RWPE1 (cell line): Measurements from ENCODE around the gene CXCR2.

ENCODE experiments used
- CTCF ChIA-PET: fragments of 350-600 bp; sonication (Branson Sonifier 250); formaldehyde crosslinking; extraction: SDS; loops from one replicate; lab custom pipeline; 2021; lab: Yijun Ruan, JAX
- POLR2A ChIA-PET: fragments of 400-600 bp; formaldehyde crosslinking; extraction: SDS; loops from one replicate; lab custom pipeline; 2020; ENCODE audit warnings: antibody characterized with exemption; ENCODE audit not compliant: low non-redundant PET; lab: Yijun Ruan, JAX
- DNase-seq: peaks from one replicate; pipeline ENCODE4 v3.0.0; 2012; ENCODE audit warnings: low spot score
- H3K27ac ChIP-seq: fragments of 450-650 bp; 2 replicates; pipeline ENCODE4 v1.5.1; 2017
- TF ChIP-seq, protein P1 (sequence below): fragments of 450-650 bp; conservative IDR thresholded peaks from 2 replicates; pipeline ENCODE4 v1.5.1; 2017; ENCODE audit warnings: low read depth, mild to moderate bottlenecking

CXCR2 gene

DNA sequence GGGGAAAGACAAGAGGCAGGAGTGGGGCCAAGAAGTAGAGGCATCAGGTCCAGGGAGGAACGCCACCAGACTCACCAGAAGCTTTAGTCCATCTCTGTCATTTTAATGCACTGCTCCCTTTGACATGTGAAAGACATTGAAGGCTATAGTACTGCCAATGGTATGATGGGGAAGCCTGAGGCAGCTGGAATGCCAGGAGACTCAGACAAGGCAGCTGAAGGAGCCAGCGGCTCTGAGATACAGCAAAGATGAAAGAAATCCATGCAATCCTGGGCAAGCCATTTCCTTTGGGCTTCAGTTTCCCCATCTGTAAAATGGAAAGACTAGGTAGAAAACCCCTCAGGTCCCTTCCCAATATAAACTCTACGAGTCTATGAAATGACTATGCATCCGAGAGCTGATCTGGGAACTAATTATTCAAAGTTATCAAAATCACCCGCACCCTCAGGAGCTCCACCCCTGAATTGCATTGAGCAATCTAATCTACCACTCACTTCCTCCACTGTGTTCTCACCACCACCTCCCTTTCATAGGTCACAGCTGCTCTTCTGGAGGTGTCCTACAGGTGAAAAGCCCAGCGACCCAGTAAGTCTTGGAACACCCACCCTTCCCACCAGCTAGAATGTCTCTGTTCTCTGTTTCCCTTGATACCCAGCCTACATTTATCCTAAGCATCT, 3.1 kb downstream of the CXCR2 start:
- TF ChIP-seq, protein P1, sequence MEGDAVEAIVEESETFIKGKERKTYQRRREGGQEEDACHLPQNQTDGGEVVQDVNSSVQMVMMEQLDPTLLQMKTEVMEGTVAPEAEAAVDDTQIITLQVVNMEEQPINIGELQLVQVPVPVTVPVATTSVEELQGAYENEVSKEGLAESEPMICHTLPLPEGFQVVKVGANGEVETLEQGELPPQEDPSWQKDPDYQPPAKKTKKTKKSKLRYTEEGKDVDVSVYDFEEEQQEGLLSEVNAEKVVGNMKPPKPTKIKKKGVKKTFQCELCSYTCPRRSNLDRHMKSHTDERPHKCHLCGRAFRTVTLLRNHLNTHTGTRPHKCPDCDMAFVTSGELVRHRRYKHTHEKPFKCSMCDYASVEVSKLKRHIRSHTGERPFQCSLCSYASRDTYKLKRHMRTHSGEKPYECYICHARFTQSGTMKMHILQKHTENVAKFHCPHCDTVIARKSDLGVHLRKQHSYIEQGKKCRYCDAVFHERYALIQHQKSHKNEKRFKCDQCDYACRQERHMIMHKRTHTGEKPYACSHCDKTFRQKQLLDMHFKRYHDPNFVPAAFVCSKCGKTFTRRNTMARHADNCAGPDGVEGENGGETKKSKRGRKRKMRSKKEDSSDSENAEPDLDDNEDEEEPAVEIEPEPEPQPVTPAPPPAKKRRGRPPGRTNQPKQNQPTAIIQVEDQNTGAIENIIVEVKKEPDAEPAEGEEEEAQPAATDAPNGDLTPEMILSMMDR: no peak
- POLR2A ChIA-PET: no interaction called here
- CTCF ChIA-PET: no interaction called here
- no peak overlapping the region for H3K27ac ChIP-seq
- DNase-seq: no peak

DNA sequence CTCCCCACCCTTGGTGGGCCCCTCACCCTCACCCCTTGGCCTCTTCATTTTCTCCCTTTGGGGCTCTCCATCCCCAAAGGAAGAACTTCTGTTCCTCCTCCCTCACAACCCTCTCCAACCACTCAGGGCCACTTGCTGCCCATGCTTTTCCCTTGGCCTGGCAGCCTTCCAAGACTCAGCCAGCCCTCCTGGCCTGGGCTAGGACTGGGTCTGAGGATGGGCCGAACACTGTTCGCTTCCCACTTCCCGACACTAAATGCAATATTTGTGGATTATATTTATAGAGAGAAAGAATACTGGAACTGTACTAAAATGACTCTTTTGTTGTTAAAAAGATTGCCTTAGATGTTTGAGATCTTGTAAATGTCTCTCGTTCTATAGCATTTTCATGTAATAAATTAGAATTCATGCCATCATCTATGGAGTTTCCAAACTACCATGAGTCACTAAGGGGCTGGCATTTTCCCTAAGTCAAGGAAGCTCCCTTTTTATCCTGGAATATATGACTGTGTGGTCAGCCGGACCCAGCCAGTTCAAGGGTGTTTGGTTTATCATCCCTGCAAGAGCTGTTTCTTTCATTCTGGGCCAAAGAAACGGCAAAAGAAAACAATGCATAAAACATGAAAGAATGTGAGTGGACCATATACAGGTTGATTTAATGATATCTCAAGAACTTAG, 3.8 kb downstream of the CXCR2 start:
- POLR2A ChIA-PET: no interaction called here
- no peak overlapping the region for H3K27ac ChIP-seq
- TF ChIP-seq, protein P1: no peak
- CTCF ChIA-PET: interaction anchor here (0.6 kb wide), 1 partner anchor 608 kb away, joined by 5 read pairs; no protein-coding TSS in a partner anchor
- DNase-seq: peak; percentile 35

DNA sequence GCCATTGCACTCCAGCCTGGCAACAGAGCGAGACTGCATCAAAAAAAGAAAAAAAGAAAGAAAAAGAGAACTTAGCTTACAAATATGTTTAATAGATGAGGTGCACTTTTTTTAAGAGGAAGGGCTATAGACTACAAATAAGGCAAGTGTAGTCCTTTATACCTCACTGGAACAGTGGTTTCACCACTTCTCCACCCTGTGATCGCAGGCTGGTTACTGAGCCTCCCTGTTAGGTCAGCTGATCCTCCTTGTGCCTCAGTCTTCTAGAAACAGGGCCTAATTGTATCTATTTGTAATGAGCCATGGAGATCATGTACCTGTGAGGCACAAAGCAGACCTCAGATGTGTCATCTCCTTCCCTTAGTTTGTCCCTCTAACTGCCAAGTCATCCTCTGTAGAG, 4.5 kb downstream of the CXCR2 start:
- CTCF ChIA-PET: interaction anchor here (0.6 kb wide), 1 partner anchor 609 kb away, joined by 5 read pairs; no protein-coding TSS in a partner anchor
- POLR2A ChIA-PET: interaction anchor here (0.5 to 0.6 kb wide), 2 partner anchors 87 to 410 kb away, joined by 3 read pairs; no protein-coding TSS in a partner anchor
- H3K27ac ChIP-seq: no peak overlapping the region
- TF ChIP-seq, protein P1: no peak
- DNase-seq: no peak

DNA sequence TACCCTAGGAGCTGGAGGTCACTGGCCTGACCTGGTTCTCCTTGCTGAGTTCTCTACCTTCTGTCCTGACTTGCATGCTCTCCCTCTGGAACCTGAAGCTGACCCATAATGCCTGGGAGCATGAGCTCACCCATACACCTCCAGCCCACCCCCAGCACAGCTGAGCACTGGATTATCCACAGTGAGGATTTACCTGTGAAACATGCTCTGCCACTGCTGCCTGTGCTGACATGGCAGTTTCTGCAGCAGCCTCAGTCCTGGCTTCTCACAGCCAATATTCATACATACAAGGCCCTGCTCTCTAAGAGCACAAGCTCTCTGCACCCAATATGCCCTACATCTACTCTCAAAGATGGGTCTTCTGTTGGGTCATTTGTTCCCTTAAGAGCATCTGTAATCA, 5.0 kb downstream of the CXCR2 start:
- TF ChIP-seq, protein P1: no peak
- POLR2A ChIA-PET: interaction anchor here (0.5 kb wide), 1 partner anchor 88 kb away, joined by 3 read pairs; no protein-coding TSS in a partner anchor
- DNase-seq: no peak
- CTCF ChIA-PET: interaction anchor here (0.6 kb wide), 1 partner anchor 86 kb away, joined by 3 read pairs; no protein-coding TSS in a partner anchor
- no peak overlapping the region for H3K27ac ChIP-seq

DNA sequence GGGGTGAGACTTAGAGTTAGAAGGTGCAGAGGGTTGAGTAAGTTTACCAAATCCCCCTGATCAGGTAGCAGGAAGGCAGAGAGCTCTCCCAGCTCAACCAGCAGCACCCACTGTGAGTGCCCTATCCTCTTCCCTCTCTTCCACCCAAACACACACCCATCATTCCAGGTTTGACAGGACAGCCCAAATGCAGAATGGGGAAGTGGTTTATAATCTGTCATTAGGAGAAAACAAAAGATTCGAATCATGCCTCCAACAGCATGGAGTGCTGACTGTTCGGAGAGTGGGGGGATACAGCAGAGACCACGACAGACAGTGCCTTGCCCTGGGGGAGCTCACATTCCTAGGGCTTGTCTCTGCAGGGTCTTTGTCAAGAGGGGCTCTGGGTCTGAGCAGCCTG, 11.7 kb downstream of the CXCR2 start:
- no peak for DNase-seq
- CTCF ChIA-PET: no interaction called here

DNA sequence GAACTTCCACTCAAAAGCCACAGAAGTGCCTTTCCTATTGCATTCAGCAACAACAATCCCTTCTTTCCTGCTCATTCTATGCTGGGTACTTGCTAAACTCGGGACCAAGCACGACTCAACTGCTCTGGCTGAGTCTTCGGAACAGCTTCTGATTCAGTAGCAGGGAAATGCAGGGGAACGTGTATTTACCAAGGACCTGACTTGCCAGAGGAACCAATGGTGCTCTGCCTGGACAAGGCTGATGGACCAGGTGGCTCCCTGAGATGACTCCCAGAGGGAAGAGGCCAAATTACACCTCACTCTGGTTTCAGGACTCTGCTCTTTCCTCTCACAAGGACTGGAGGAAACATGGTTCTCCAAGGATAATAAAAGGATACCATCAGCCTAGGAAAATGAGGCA, 12.2 kb downstream of the CXCR2 start:
- no peak for DNase-seq
- no peak overlapping the region for H3K27ac ChIP-seq
- TF ChIP-seq, protein P1: no peak
- ChIA-PET CTCF (no interaction called here), POLR2A (no interaction called here)

More for the DNA sequence above, 11.7 kb downstream of the CXCR2 start:
- POLR2A ChIA-PET: no interaction called here
- H3K27ac ChIP-seq: no peak overlapping the region
- TF ChIP-seq, protein P1: no peak
